Left lung (tissue), 10 donors: ENCODE results near the gene DRD4. TPM values are rescaled to one million over a fixed set of nuclear protein-coding genes. Genes with fewer than 3 reads are reported as not detected.

Experiments
- ATAC-seq: fragments of 200-7000 bp; cut with Tn5 transposase; one replicate; pipeline ENCODE4 v1.9.1; 2020; ENCODE audit warnings: moderate library complexity
- DNase-seq, 4 donors: peaks; one replicate each; pipeline ENCODE4 v3.0.0-alpha.2; 2013 to 2020
- H3K27ac ChIP-seq, 2 donors: fragments of 200-600 bp; sonication (generic) in 1 of 2; one replicate each; pipeline versions ENCODE4 v1.5.0 to v1.8.0; 2020 to 2021
- H3K27me3 ChIP-seq, 2 donors: fragments of 200-600 bp; sonication (generic) in 1 of 2; one replicate each; pipeline versions ENCODE4 v1.5.0 to v1.8.0; 2020 to 2021
- H3K36me3 ChIP-seq, 2 donors: fragments of 200-600 bp; sonication (generic) in 1 of 2; one replicate each; pipeline versions ENCODE4 v1.5.0 to v1.8.0; 2020 to 2021
- H3K4me1 ChIP-seq, 2 donors: fragments of 200-600 bp; one replicate each; pipeline ENCODE4 v1.8.0; 2021
- H3K4me3 ChIP-seq, 2 donors: fragments of 200-600 bp; sonication (generic) in 1 of 2; one replicate each; pipeline versions ENCODE4 v1.5.0 to v1.8.0; 2020 to 2021; ENCODE audit warnings: mild to moderate bottlenecking in 1 of 2
- H3K9me3 ChIP-seq, 2 donors: fragments of 200-600 bp; sonication (generic) in 1 of 2; one replicate each; pipeline versions ENCODE4 v1.5.0 to v1.8.0; 2020 to 2021
- CTCF ChIP-seq, 2 donors: fragments of 200-600 bp; sonication (generic) in 1 of 2; IDR thresholded peaks; one replicate each; pipeline versions ENCODE4 v1.5.0 to v1.8.0; 2021; ENCODE audit warnings: antibody characterized with exemption in 2 of 2
- intact Hi-C, 2 donors: fragments of 100-400 bp; cut with DNase I; formaldehyde crosslinking; loops; one replicate each; pipeline versions ENCODE4 v1.11.2 to v1.14.2; 2022
- polyA plus RNA-seq, 6 donors: library from polyadenylated mRNA; unstranded; fragments of 120-200 nt; gene quantifications; one replicate each; pipeline ENCODE4 v1.2.1, GENCODE V29; 2013; ENCODE audit not compliant: insufficient read length in 6 of 6
- total RNA-seq, 2 donors: library from RNA; stranded (reverse); fragmentation: NEBNext Ultra II Directional; extraction: Animal tissue kit (Norgen Biotek cat#: 25700); gene quantifications; one replicate each; pipeline ENCODE4 v1.2.1, GENCODE V29; 2021
- donor health status: DM: no; HTN: yes; CAD: no.
- donor health status: DM: no; HTN: no; CAD: no.

DRD4 gene
- total and polyA plus RNA-seq, 8 donors: 0.29 to 1.0 (median 0.64) TPM

GRCh38 chr11:614623-615503, 22.2 kb upstream of the DRD4 start:
- peaks cover 0 to 54% of the 10 kb centered on the region in 2 donors for H3K36me3 ChIP-seq
- H3K27me3 ChIP-seq: no peaks in the 10 kb centered on the region
- intact Hi-C loops: no loop called here
- no peak for TF ChIP-seq CTCF (IDR thresholded peaks at IDR 0.05)
- ATAC-seq (peak; percentile 3), DNase-seq (peak in 1 of 4 donors; percentile 82)
- H3K4me3 ChIP-seq: peak overlapping the region; percentile 58 to 92
- no peaks in the 10 kb centered on the region for H3K9me3 ChIP-seq
- peaks cover 14 to 43% of the 10 kb centered on the region in 2 donors for H3K4me1 ChIP-seq
- peak overlapping the region; percentile 88 to 97 for H3K27ac ChIP-seq

GRCh38 chr11:615504-616319, 21.4 kb upstream of the DRD4 start, which contains the start of gene IRF7:
Gene IRF7 (minus strand): TSS chr11:615950. CDS start chr11:615364, 586 bp downstream.
- intact Hi-C loops: no loop called here
- H3K9me3 ChIP-seq: no peaks in the 10 kb centered on the region
- H3K4me3 ChIP-seq: peak within 1 kb of the TSS; percentile 58 to 92
- no peak for TF ChIP-seq CTCF (IDR thresholded peaks at IDR 0.05)
- H3K36me3 ChIP-seq: peaks cover 0 to 46% of the 10 kb centered on the region in 2 donors
- H3K4me1 ChIP-seq: peaks cover 14 to 51% of the 10 kb centered on the region in 2 donors
- no peaks in the 10 kb centered on the region for H3K27me3 ChIP-seq
- peak within 1 kb of the TSS; percentile 88 to 97 for H3K27ac ChIP-seq
- DNase-seq (peak; percentile 91 to 99 (median 95)), ATAC-seq (peak; percentile 91)

GRCh38 chr11:616320-617198, 20.5 kb upstream of the DRD4 start:
- Histone ChIP-seq H3K27ac (peak overlapping the region; percentile 88 to 97), H3K36me3 (peaks cover 0 to 37% of the 10 kb centered on the region in 2 donors), H3K4me3 (peak overlapping the region; percentile 58 to 92), H3K27me3 (no peaks in the 10 kb centered on the region), H3K9me3 (no peaks in the 10 kb centered on the region), H3K4me1 (peaks cover 14 to 54% of the 10 kb centered on the region in 2 donors)
- no peak for ATAC-seq
- intact Hi-C loops: no loop called here
- peak in 2 of 4 donors; percentile 58 to 84 for DNase-seq
- no peak for TF ChIP-seq CTCF (IDR thresholded peaks at IDR 0.05)

- intact Hi-C loops: no loop called here
- DNase-seq (no peak), ATAC-seq (no peak)
- Histone ChIP-seq H3K27ac (peak overlapping the region in 1 of 2 donors; percentile 97), H3K36me3 (peaks cover 0 to 29% of the 10 kb centered on the region in 2 donors), H3K27me3 (no peaks in the 10 kb centered on the region), H3K9me3 (no peaks in the 10 kb centered on the region), H3K4me1 (peaks cover 14 to 54% of the 10 kb centered on the region in 2 donors), H3K4me3 (no peak overlapping the region)
- TF ChIP-seq CTCF (IDR thresholded peaks at IDR 0.05): no peak
Measured at GRCh38 chr11:617199-617911, 19.7 kb upstream of the DRD4 start.
